Keratinocyte (primary cell): Measurements from ENCODE around the gene ESM1. TPM values are rescaled to one million over a fixed set of nuclear protein-coding genes. Genes with fewer than 3 reads are reported as not detected.

ENCODE experiments used
- DNase-seq: peaks from one replicate; pipeline ENCODE4 v3.0.0-alpha.2; 2011; ENCODE audit warnings: low read depth, missing footprints, low spot score
- FAIRE-seq: peaks from 2 replicates; lab custom pipeline; 2011; peaks lifted over from hg19 to GRCh38; lab: Jason Lieb, UNC
- H2AFZ ChIP-seq: 2 replicates; pipeline ENCODE4 v1.6.0; 2012; ENCODE audit warnings: low read length, control low read depth, inconsistent platforms; ENCODE audit not compliant: control insufficient read depth
- H3K27ac ChIP-seq: 2 replicates; pipeline ENCODE4 v1.5.1; 2011; ENCODE audit warnings: low read length; ENCODE audit not compliant: control insufficient read depth, insufficient read depth
- H3K27me3 ChIP-seq: 3 replicates; pipeline ENCODE4 v1.6.0; 2011; ENCODE audit warnings: low read length; ENCODE audit not compliant: control insufficient read depth, insufficient read depth; ENCODE audit errors: extremely low read depth
- H3K36me3 ChIP-seq, 2 experiments: 2 replicates in 1 of 2; 3 replicates in 1 of 2; pipeline ENCODE4 v1.5.1; 2011; ENCODE audit warnings: low read length in 2 of 2, mild to moderate bottlenecking in 1 of 2; ENCODE audit not compliant: control insufficient read depth in 2 of 2, insufficient read depth in 2 of 2; ENCODE audit errors: extremely low read depth in 1 of 2
- H3K4me1 ChIP-seq: 3 replicates; pipeline ENCODE4 v1.5.1; 2011; ENCODE audit warnings: low read length; ENCODE audit not compliant: control insufficient read depth, insufficient read depth; ENCODE audit errors: extremely low read depth
- H3K4me2 ChIP-seq: 3 replicates; pipeline ENCODE4 v1.6.0; 2011; ENCODE audit warnings: low read depth, low read length; ENCODE audit not compliant: control insufficient read depth, insufficient read depth; ENCODE audit errors: extremely low read depth
- H3K4me3 ChIP-seq, 3 experiments: fragments of 200-600 bp in 1 of 3; sonication (generic) in 1 of 3; 2 replicates in 2 of 3; 3 replicates in 1 of 3; pipeline ENCODE4 v1.5.1; 2011 to 2016; ENCODE audit warnings: low read length in 3 of 3, mild to moderate bottlenecking in 3 of 3, control low read depth in 2 of 3, inconsistent platforms in 1 of 3, low read depth in 1 of 3, mixed read lengths in 1 of 3, mixed run types in 1 of 3, moderate library complexity in 1 of 3; ENCODE audit not compliant: control insufficient read depth in 2 of 3, insufficient read depth in 2 of 3; ENCODE audit errors: extremely low read depth in 1 of 3
- H3K79me2 ChIP-seq: 2 replicates; pipeline ENCODE4 v1.6.0; 2012; ENCODE audit warnings: low read length; ENCODE audit not compliant: control insufficient read depth, insufficient read depth
- H3K9ac ChIP-seq: 3 replicates; pipeline ENCODE4 v1.6.0; 2011; ENCODE audit warnings: low read length; ENCODE audit not compliant: control insufficient read depth, insufficient read depth; ENCODE audit errors: extremely low read depth
- H3K9me1 ChIP-seq: 3 replicates; pipeline ENCODE4 v1.6.0; 2011; ENCODE audit warnings: low read length; ENCODE audit not compliant: control insufficient read depth, insufficient read depth; ENCODE audit errors: extremely low read depth
- H3K9me3 ChIP-seq: 2 replicates; pipeline ENCODE4 v1.5.1; 2012; ENCODE audit warnings: low read depth, low read length; ENCODE audit not compliant: control insufficient read depth
- H4K20me1 ChIP-seq: 3 replicates; pipeline ENCODE4 v1.6.0; 2011; ENCODE audit warnings: low read length; ENCODE audit not compliant: control insufficient read depth, insufficient read depth; ENCODE audit errors: extremely low read depth
- CTCF ChIP-seq, 3 experiments: IDR thresholded peaks in 1 of 3; conservative IDR thresholded peaks in 1 of 3; optimal IDR thresholded peaks in 1 of 3; 2 replicates in 2 of 3; 3 replicates in 1 of 3; pipeline versions ENCODE3 to v1.5.1; 2011; ENCODE audit warnings: low read length in 3 of 3, mild to moderate bottlenecking in 3 of 3, moderate library complexity in 2 of 3, control low read depth in 1 of 3, inconsistent platforms in 1 of 3; ENCODE audit not compliant: insufficient read depth in 2 of 3; ENCODE audit errors: extremely low read depth in 1 of 3
- EZH2 ChIP-seq: IDR thresholded peaks from one replicate; pipeline ENCODE4 v1.6.1; 2012; ENCODE audit warnings: inconsistent platforms, mild to moderate bottlenecking, low read length, moderate library complexity
- dilution Hi-C: fragments of 300-500 bp; cut with MboI; formaldehyde crosslinking; loops from one replicate; pipeline ENCODE4 v1.7.0; 2020; ENCODE audit warnings: low sequenced_read_pairs; ENCODE audit not compliant: extremely low pct_ligation_motif_present
- polyA plus RNA-seq, 5 experiments: library from polyadenylated mRNA; depleted of rRNA in 3 of 5; stranded (reverse) in 3 of 5; stranded (forward) in 1 of 5; unstranded in 1 of 5; fragments of >200 nt; gene quantifications; 1 replicate in 1 of 5; 2 replicates in 3 of 5; 3 replicates in 1 of 5; pipeline versions ENCODE4 v1.2.1 to v1.2.3, GENCODE V29; 2011 to 2012; ENCODE audit warnings: missing spikeins in 2 of 5, low read depth in 1 of 5, low replicate concordance in 1 of 5

ESM1 gene
- polyA plus RNA-seq, 1 donor (not counting 4 experiments of a cell fraction or from before 2014, with no cell fraction given), result 0.07 TPM

- H4K20me1 ChIP-seq, result no peaks in the 10 kb centered on the region
- no peak overlapping the region for H3K9ac ChIP-seq
- H3K4me3 ChIP-seq, result no peak overlapping the region
- no peak overlapping the region for H3K4me2 ChIP-seq
- TF ChIP-seq CTCF (optimal IDR thresholded peaks at IDR 0.05 in 1 of 3, IDR thresholded peaks at IDR 0.05 in 1 of 3, conservative IDR thresholded peaks at IDR 0.05 in 1 of 3; ENCODE audit: extremely low read depth in 1 of 3, insufficient read depth in 2 of 3, low read length in 3 of 3), result no peak
- no peak for TF ChIP-seq EZH2
- no peaks in the 10 kb centered on the region for H3K27me3 ChIP-seq
- no peaks in the 10 kb centered on the region for H3K9me1 ChIP-seq
- no peak overlapping the region for H3K27ac ChIP-seq
- dilution Hi-C loops, result no loop called here
- no peaks in the 10 kb centered on the region for H3K79me2 ChIP-seq
- no peaks in the 10 kb centered on the region for H3K9me3 ChIP-seq
- DNase-seq, result no peak
- H3K4me1 ChIP-seq, result no peaks in the 10 kb centered on the region
- FAIRE-seq, result no peak
- no peak overlapping the region for H2AFZ ChIP-seq
- no peaks in the 10 kb centered on the region for H3K36me3 ChIP-seq
Observed at GRCh38 chr5:55031492-55031891, 46.1 kb upstream of the ESM1 start.

- Histone ChIP-seq H3K4me3 (no peak overlapping the region), H4K20me1 (no peaks in the 10 kb centered on the region), H3K9me3 (no peaks in the 10 kb centered on the region), H3K79me2 (no peaks in the 10 kb centered on the region), H3K9me1 (no peaks in the 10 kb centered on the region), H2AFZ (no peak overlapping the region), H3K4me2 (no peak overlapping the region), H3K36me3 (no peaks in the 10 kb centered on the region), H3K27me3 (no peaks in the 10 kb centered on the region), H3K27ac (no peak overlapping the region), H3K9ac (no peak overlapping the region), H3K4me1 (no peaks in the 10 kb centered on the region)
- no peak for FAIRE-seq
- dilution Hi-C loops, result no loop called here
- TF ChIP-seq CTCF (optimal IDR thresholded peaks at IDR 0.05 in 1 of 3, IDR thresholded peaks at IDR 0.05 in 1 of 3, conservative IDR thresholded peaks at IDR 0.05 in 1 of 3; ENCODE audit: extremely low read depth in 1 of 3, insufficient read depth in 2 of 3, low read length in 3 of 3) (no peak), EZH2 (no peak)
- no peak for DNase-seq
Observed at GRCh38 chr5:55030676-55031369, 45.4 kb upstream of the ESM1 start.
